Effector CD8-positive, alpha-beta T cell (primary cell): Measurements from ENCODE around the gene SH3BP4.
"Not testable (repeated sequence)": the region's sequence is repeated elsewhere in the genome, so short reads cannot be mapped to it uniquely, and the experiment has no call there.

ENCODE experiments used
- DNase-seq: peaks from one replicate; lab custom pipeline; 2025; lab: John Stamatoyannopoulos, UW

SH3BP4 gene

GRCh38 chr2:235053651-235054050 is 101.8 kb downstream of the SH3BP4 start:
- no peak for DNase-seq

DNA sequence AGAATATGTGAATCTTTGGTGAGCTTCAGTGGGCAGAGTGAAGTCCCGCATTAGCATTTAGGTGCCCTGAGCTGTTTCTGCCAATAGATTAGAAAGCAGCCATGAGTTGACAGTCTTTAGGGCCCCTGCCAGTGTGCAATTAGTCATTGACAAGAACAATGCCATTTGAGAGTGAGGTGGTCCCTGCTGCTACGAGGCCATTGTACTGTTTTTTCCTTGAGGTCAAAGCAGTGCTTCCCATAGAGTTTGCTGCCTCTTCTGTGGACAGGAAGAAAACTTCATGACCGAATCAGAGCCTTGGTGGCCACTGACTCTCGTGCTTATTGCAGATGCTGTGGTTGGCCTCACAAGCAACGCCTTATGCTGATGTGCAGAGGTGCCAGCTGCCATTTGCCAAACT is 102.7 kb downstream of the SH3BP4 start:
- no peak for DNase-seq

DNA sequence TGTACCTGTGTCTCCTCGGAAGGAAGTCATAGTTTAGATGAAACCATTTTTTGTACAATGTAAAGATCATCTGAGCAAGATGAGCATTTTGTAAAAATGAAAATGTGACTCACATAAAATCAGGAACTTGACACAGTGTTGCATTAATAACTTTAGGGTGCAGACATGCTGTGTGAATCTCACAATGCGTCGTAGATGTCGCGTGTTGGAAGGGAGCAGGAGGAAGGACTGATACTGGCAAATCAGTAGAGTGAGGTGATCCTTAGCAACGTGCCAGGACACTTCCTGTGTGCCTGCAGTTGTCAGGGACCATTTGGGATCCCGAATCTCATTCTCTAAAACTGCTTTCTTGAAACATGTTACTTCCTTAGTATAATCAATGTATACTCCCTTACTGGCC is 103.1 kb downstream of the SH3BP4 start:
- DNase-seq = no peak

- DNase-seq = no peak
Measured at GRCh38 chr2:235055891-235056516, 104.2 kb downstream of the SH3BP4 start.

DNA sequence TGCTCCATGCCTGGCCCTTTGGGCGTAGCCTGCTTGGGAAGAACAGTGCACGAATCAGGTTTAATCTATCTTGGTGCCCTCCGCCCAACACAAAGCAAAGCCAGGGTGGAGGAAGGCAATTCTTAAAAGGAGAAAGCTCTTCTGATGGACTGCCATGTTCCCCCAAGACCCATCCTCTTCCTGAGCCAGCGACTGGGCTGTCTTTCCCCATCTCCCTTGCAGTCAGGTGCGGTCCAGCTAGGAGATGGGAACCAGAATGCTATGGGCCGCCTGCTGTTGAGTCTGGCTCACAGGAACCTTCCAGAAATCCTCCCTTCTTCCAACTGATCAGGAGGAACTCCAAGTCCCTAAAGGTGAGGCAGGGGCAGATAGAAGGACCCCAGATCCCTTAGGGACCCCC is 105.0 kb downstream of the SH3BP4 start:
- no peak for DNase-seq

- not testable (repeated sequence) for DNase-seq
Measured at GRCh38 chr2:235057616-235058015, 105.8 kb downstream of the SH3BP4 start.

GRCh38 chr2:235059161-235059560 is 107.3 kb downstream of the SH3BP4 start:
- no peak for DNase-seq

- DNase-seq = no peak
Measured at GRCh38 chr2:235061656-235062055, 109.8 kb downstream of the SH3BP4 start.

GRCh38 chr2:235063471-235063961 is 111.7 kb downstream of the SH3BP4 start:
- no peak for DNase-seq

GRCh38 chr2:235064976-235065375 is 113.2 kb downstream of the SH3BP4 start:
- DNase-seq = no peak

GRCh38 chr2:235066490-235066889 is 114.7 kb downstream of the SH3BP4 start:
- no peak for DNase-seq

GRCh38 chr2:235066895-235067294 is 115.1 kb downstream of the SH3BP4 start:
- no peak for DNase-seq

DNA sequence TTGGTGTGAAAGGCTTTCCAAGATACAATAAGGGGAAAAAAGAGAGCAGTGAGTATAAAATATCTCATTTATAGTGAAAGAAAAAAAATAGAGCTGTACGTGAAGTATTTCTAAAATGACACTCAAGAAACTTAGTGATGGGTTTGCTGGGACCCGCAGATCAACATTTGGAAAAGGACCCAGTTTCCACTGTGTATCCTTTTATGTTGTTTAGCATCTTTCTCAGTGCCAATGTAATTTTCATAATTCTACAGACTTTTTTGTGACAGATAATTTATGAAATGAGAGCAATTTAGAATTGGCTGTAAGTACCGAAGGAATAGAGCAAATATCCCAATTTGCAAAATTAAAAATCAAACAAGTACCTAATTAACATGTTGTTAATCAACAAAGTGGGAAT is 116.9 kb downstream of the SH3BP4 start:
- no peak for DNase-seq

- DNase-seq = no peak
Measured at GRCh38 chr2:235070063-235070706, 118.4 kb downstream of the SH3BP4 start.

DNA sequence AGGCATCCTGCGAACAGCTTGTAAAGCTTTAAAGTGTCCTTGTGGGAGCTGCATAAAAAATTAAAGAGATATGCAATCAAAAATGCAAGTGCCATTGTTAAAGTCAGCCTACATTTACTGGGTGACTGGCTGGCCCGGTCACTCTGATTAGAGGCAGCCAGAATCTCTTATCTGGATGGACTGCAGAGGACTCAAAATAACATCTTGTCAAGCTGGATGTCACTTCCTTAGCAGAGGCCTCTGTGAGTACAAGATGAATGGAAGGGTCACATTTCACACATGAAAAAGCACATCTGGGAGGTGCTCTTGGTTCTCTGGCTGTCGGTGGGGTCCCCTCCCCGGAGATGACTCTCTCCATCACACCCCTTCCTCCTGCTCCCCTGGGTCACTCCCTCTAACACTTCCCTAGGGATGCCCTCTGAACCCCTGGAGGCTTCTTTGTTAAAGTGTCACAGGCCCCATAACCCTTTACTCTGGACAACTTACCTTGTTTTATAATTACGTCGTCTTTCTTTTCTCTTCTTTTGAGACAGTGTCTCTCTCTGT is 122.1 kb downstream of the SH3BP4 start:
- no peak for DNase-seq

DNA sequence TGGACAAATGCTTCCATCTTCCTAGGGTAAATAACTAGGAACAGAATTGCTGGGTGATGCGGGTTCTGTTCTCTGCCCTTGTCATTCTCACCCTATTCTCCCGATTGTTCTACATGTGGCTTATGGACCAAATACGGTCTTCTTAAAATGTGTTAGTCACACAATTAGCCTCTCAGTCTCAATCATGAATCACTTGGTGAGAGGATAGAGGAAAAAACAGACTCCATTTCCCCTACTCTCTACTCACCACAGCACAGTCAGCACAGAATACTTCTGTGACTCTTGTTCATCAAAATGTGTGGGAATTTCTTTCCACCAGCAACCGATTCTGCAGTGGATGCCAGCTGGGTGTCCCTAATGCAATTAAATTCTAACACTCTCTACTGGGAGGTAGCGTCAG is 125.2 kb downstream of the SH3BP4 start:
- DNase-seq = no peak

DNA sequence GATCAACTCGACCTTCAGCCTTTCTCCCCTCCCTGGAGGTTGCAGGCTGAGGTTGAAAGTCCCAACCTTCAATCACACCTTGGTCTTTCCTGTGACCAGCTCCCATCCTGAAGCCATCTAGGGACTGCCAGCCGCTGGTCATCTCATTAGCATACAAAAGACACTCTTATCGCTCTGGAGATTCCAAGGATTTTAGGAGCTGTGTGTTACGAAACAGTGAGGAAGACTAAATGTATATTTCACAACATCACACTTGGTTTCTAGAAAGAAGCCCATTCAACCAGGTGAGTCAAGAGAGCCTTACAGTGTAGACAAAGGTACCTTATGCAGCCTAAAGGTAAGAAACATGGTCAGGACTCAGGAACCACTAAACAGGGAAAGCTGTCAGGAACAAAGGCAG is 126.4 kb downstream of the SH3BP4 start:
- no peak for DNase-seq

DNA sequence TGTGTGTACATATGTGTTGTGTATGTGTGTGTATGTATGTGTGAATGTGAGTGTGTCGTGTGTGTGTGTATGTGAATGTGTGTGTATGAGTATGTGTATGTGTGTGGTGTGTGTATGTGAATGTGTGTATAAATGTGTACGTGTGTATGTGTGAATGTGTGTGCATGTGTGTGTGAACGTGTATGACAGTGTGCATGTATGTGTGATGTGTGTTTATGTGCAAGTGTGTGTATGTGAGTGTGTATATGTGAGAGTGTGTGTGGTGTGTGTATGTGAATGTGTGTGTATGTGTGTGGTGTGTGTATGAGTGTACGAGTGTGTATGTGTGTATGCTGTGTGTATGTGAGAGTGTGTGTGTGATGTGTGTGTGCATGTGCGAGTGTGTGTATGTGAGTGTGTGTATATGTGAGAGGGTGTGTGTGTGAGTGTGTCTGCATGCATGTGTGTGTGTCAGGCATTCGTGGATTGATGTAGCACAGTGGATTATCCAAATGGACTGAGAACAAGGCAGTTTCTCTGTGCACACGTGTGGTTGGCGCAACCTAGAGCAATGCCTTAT is 127.2 kb downstream of the SH3BP4 start:
- no peak for DNase-seq

- no peak for DNase-seq
Measured at GRCh38 chr2:235080101-235080500, 128.3 kb downstream of the SH3BP4 start.

GRCh38 chr2:235082578-235083338 is 130.9 kb downstream of the SH3BP4 start:
- no peak for DNase-seq

DNA sequence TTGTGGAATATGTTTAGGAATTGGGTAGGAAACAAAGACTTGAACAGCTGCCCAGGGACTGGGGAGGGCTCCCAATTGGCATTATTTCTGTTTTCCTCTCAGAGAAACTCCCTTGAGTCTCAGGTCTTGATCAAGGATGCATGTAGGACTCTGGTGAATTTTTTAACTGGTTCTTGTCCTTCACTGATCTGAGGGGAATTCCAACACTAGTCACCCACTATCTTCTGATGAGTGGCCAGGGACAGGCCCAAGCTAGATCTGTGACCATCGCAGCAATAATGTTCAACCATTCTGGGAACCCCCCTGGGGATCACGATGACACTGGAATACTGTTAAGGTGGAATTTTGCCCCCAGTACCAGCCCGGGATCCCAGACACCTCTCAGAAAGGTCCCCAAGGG is 132.0 kb downstream of the SH3BP4 start:
- DNase-seq = no peak

DNA sequence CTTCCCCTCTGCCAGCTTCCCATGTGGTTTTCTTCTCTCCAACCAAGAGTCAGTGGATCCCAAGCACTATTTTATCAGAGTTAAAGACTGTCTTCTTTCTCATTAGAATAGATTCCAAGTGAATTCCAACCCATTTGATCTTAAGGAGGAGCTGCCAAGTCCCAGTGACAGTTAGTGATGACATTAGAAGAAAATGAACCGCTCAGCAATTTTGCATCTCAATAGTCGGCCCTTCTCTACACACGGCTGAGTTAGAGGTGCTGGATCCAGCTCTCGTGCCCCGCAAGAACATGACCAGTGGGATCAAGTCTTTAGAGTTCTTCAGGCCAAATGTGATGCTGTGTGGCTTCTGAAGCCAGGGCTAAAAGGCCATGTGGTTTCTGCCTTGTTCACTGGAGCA is 132.6 kb downstream of the SH3BP4 start:
- no peak for DNase-seq
